ENCODE data around the gene TTF2.

The TTF2 gene

GRCh38 chr1:117017648-117018047 is 42.5 kb upstream of the TTF2 start:
- no peak overlapping the region for H3K4me3 ChIP-seq (ENCODE audit: low read length)
- TF ChIP-seq CTCF (IDR thresholded peaks at IDR 0.05; ENCODE audit: insufficient read depth, low read depth, low read length, missing control alignments), result no peak
- no peak for DNase-seq (ENCODE audit: low read depth)

- no peak for TF ChIP-seq CTCF (IDR thresholded peaks at IDR 0.05; ENCODE audit: insufficient read depth, low read depth, low read length, missing control alignments)
- no peak overlapping the region for H3K4me3 ChIP-seq (ENCODE audit: low read length)
- no peak for DNase-seq (ENCODE audit: low read depth)
Measured at GRCh38 chr1:117020526-117021156, 39.5 kb upstream of the TTF2 start.

- DNase-seq (ENCODE audit: low read depth), result no peak
- TF ChIP-seq CTCF (IDR thresholded peaks at IDR 0.05; ENCODE audit: insufficient read depth, low read depth, low read length, missing control alignments), result no peak
- no peak overlapping the region for H3K4me3 ChIP-seq (ENCODE audit: low read length)
Measured at GRCh38 chr1:117022114-117022513, 38.0 kb upstream of the TTF2 start.

- no peak overlapping the region for H3K4me3 ChIP-seq (ENCODE audit: low read length)
- DNase-seq (ENCODE audit: low read depth), result no peak
- TF ChIP-seq CTCF (IDR thresholded peaks at IDR 0.05; ENCODE audit: insufficient read depth, low read depth, low read length, missing control alignments), result no peak
Measured at GRCh38 chr1:117025568-117025967, 34.6 kb upstream of the TTF2 start.

GRCh38 chr1:117026361-117026760 is 33.8 kb upstream of the TTF2 start:
- no peak for TF ChIP-seq CTCF (IDR thresholded peaks at IDR 0.05; ENCODE audit: insufficient read depth, low read depth, low read length, missing control alignments)
- no peak for DNase-seq (ENCODE audit: low read depth)
- H3K4me3 ChIP-seq (ENCODE audit: low read length), result no peak overlapping the region

GRCh38 chr1:117029685-117030084 is 30.4 kb upstream of the TTF2 start:
- DNase-seq (ENCODE audit: low read depth), result no peak
- no peak overlapping the region for H3K4me3 ChIP-seq (ENCODE audit: low read length)
- no peak for TF ChIP-seq CTCF (IDR thresholded peaks at IDR 0.05; ENCODE audit: insufficient read depth, low read depth, low read length, missing control alignments)

- no peak for DNase-seq (ENCODE audit: low read depth)
- H3K4me3 ChIP-seq (ENCODE audit: low read length), result no peak overlapping the region
Measured at GRCh38 chr1:117030271-117030877, 29.8 kb upstream of the TTF2 start.

More at GRCh38 chr1:117030271-117030877, 29.8 kb upstream of the TTF2 start:
- no peak for TF ChIP-seq CTCF (IDR thresholded peaks at IDR 0.05; ENCODE audit: insufficient read depth, low read depth, low read length, missing control alignments)

Measured in epithelial cell of esophagus (primary cell).